Umbilical cord (tissue), 2 donors: Measurements from ENCODE around the gene RBMXL3. TPM values are rescaled to one million over a fixed set of nuclear protein-coding genes. Genes with fewer than 3 reads are reported as not detected.
A peak's percentile ranks its signal among the peaks of the same experiment; 100 is the strongest.
"Not testable (repeated sequence)": the region's sequence is repeated elsewhere in the genome, so short reads cannot be mapped to it uniquely, and the experiment has no call there.

ENCODE experiments used
- DNase-seq: peaks from one replicate; pipeline ENCODE4 v3.0.0-alpha.2; 2015; ENCODE audit warnings: low spot score
- total RNA-seq: library from RNA; depleted of rRNA; stranded (reverse); fragments of >200 nt; gene quantifications from one replicate; pipeline ENCODE4 v1.2.3, GENCODE V29; 2014; ENCODE audit warnings: low replicate concordance; ENCODE audit not compliant: insufficient read depth

RBMXL3 gene
- total RNA-seq = 1.4 TPM

GRCh38 chrX:115189110-115189509 is at the start of gene RBMXL3:
Gene RBMXL3 (plus strand): TSS chrX:115189410. CDS start chrX:115189442, 32 bp downstream.
- DNase-seq = no peak

- no peak for DNase-seq
Measured at GRCh38 chrX:115142057-115142456, 47.2 kb upstream of the RBMXL3 start.

GRCh38 chrX:115147220-115147619 is 42.0 kb upstream of the RBMXL3 start:
- DNase-seq = peak; percentile 1

GRCh38 chrX:115173181-115173580 is 16.0 kb upstream of the RBMXL3 start:
- no peak for DNase-seq

GRCh38 chrX:115174548-115174947 is 14.7 kb upstream of the RBMXL3 start:
- DNase-seq = no peak

- DNase-seq = no peak
Measured at GRCh38 chrX:115177932-115178331, 11.3 kb upstream of the RBMXL3 start.

GRCh38 chrX:115178473-115178872 is 10.7 kb upstream of the RBMXL3 start:
- no peak for DNase-seq

- DNase-seq = no peak
Measured at GRCh38 chrX:115183980-115184379, 5.2 kb upstream of the RBMXL3 start.

GRCh38 chrX:115189646-115190635 is 731 bp downstream of the RBMXL3 start:
- DNase-seq = no peak

- no peak for DNase-seq
Measured at GRCh38 chrX:115190636-115191489, 1.7 kb downstream of the RBMXL3 start.

GRCh38 chrX:115191490-115192243 is 2.5 kb downstream of the RBMXL3 start:
- DNase-seq = no peak

GRCh38 chrX:115192244-115192700 is 3.1 kb downstream of the RBMXL3 start:
- no peak for DNase-seq

- no peak for DNase-seq
Measured at GRCh38 chrX:115204040-115204439, 14.8 kb downstream of the RBMXL3 start.

GRCh38 chrX:115209547-115209946 is 20.3 kb downstream of the RBMXL3 start:
- not testable (repeated sequence) for DNase-seq

- DNase-seq = no peak
Measured at GRCh38 chrX:115214151-115214550, 24.9 kb downstream of the RBMXL3 start.

- DNase-seq = no peak
Measured at GRCh38 chrX:115214605-115215004, 25.4 kb downstream of the RBMXL3 start.

- DNase-seq = not testable (repeated sequence)
Measured at GRCh38 chrX:115217346-115217745, 28.1 kb downstream of the RBMXL3 start.

GRCh38 chrX:115226929-115227328 is 37.7 kb downstream of the RBMXL3 start:
- DNase-seq = peak; percentile 22

GRCh38 chrX:115229337-115230003 is 40.3 kb downstream of the RBMXL3 start:
- no peak for DNase-seq

- DNase-seq = peak; percentile 9
Measured at GRCh38 chrX:115232933-115233496, 43.8 kb downstream of the RBMXL3 start.
